HCT116 (cell line): Measurements from ENCODE around the gene PROSER2. TPM values are rescaled to one million over a fixed set of nuclear protein-coding genes. Genes with fewer than 3 reads are reported as not detected.

Experiments
- ATAC-seq: fragments of 200-7000 bp; cut with Tn5 transposase; 2 replicates; pipeline ENCODE4 v1.9.1; 2020; ENCODE audit warnings: mild to moderate bottlenecking, moderate library complexity
- BruUV-seq: library from RNA; stranded (reverse); fragments of 400-500 nt; replicated peaks from 2 replicates; lab custom pipeline; 2021; lab: Mats Ljungman, UMichigan
- CTCF ChIA-PET: fragments of 300-600 bp; sonication (Branson Sonifier 250); formaldehyde crosslinking; loops from one replicate; lab custom pipeline; 2021; ENCODE audit warnings: antibody characterized with exemption; lab: Charles Lee
- POLR2A ChIA-PET: fragments of 300-600, 350-600 bp; sonication (Branson Sonifier 250); formaldehyde crosslinking; loops from one replicate; lab custom pipeline; 2021; ENCODE audit warnings: antibody characterized with exemption; lab: Charles Lee
- RAD21 ChIA-PET, 2 experiments: fragments of 300-600 bp; sonication (Branson Sonifier 250); formaldehyde crosslinking; loops; one replicate each; lab custom pipeline; 2023; ENCODE audit warnings: low total read pairs in 2 of 2; ENCODE audit not compliant: uncharacterized antibody in 2 of 2, unreplicated experiment in 2 of 2, low non-redundant PET in 1 of 2; lab: Charles Lee
- DNase-seq: peaks from one replicate; pipeline ENCODE4 v3.0.0-alpha.2; 2010; ENCODE audit warnings: low read depth, low spot score
- H2AFZ ChIP-seq: fragments of 200-600 bp; shearing (Covaris generic), sonication (generic); 2 replicates; pipeline ENCODE4 v1.6.1; 2017; ENCODE audit warnings: low read depth, mixed run types, mixed read lengths, antibody characterized with exemption, low read length; ENCODE audit not compliant: poor library complexity, severe bottlenecking
- H3K27ac ChIP-seq: 2 replicates; pipeline ENCODE4 v1.5.1; 2012; ENCODE audit warnings: low read depth, low read length
- H3K27me3 ChIP-seq: fragments of 200-600 bp; sonication (generic); 2 replicates; pipeline ENCODE4 v1.6.1; 2016; ENCODE audit warnings: mixed run types, low read length, mixed read lengths; ENCODE audit not compliant: insufficient read depth
- H3K36me3 ChIP-seq, 2 experiments: fragments of 200-500 bp in 1 of 2; fragments of 200-600 bp in 1 of 2; sonication (Bioruptor generic) in 1 of 2; sonication (generic) in 1 of 2; 2 replicates each; pipeline versions ENCODE4 v1.5.1 to v1.6.1; 2014 to 2016; ENCODE audit warnings: low read length in 2 of 2, inconsistent platforms in 1 of 2, mixed read lengths in 1 of 2, mixed run types in 1 of 2; ENCODE audit not compliant: insufficient read depth in 2 of 2, control insufficient read depth in 1 of 2
- H3K4me1 ChIP-seq, 2 experiments: fragments of 200-600 bp in 1 of 2; sonication (generic) in 1 of 2; 2 replicates each; pipeline versions ENCODE4 v1.5.1 to v1.6.1; 2012 to 2017; ENCODE audit warnings: low read length in 2 of 2, inconsistent platforms in 1 of 2, mild to moderate bottlenecking in 1 of 2, mixed read lengths in 1 of 2, mixed run types in 1 of 2, moderate library complexity in 1 of 2; ENCODE audit not compliant: insufficient read depth in 2 of 2, control insufficient read depth in 1 of 2
- H3K4me2 ChIP-seq: fragments of 200-600 bp; sonication (generic); 2 replicates; pipeline ENCODE4 v1.6.1; 2017; ENCODE audit warnings: mixed run types, low read length, mixed read lengths
- H3K4me3 ChIP-seq, 2 experiments: fragments of 200-600 bp in 1 of 2; sonication (generic) in 1 of 2; replicated peaks in 1 of 2; 2 replicates each; pipeline ENCODE4 v1.5.1; 2011 to 2016; ENCODE audit warnings: low read length in 2 of 2, control low read depth in 1 of 2, low read depth in 1 of 2, mild to moderate bottlenecking in 1 of 2, mixed read lengths in 1 of 2, mixed run types in 1 of 2
- H3K79me2 ChIP-seq: fragments of 200-600 bp; sonication (generic); 2 replicates; pipeline ENCODE4 v1.6.1; 2017; ENCODE audit warnings: mild to moderate bottlenecking, mixed run types, low read length, moderate library complexity, mixed read lengths; ENCODE audit not compliant: insufficient read depth
- H3K9ac ChIP-seq: fragments of 200-600 bp; sonication (generic); 2 replicates; pipeline ENCODE4 v1.6.1; 2016; ENCODE audit warnings: low read length, mixed read lengths
- H3K9me2 ChIP-seq: fragments of 200-600 bp; sonication (generic), shearing (Covaris generic); 2 replicates; pipeline ENCODE4 v1.6.1; 2017; ENCODE audit warnings: mixed run types, mild to moderate bottlenecking, moderate library complexity; ENCODE audit not compliant: insufficient read depth
- H3K9me3 ChIP-seq, 2 experiments: fragments of 200-500 bp in 1 of 2; fragments of 200-600 bp in 1 of 2; sonication (Bioruptor generic) in 1 of 2; sonication (generic) in 1 of 2; 2 replicates each; pipeline ENCODE4 v1.6.1; 2014 to 2017; ENCODE audit warnings: low read length in 2 of 2, mixed read lengths in 2 of 2, inconsistent platforms in 1 of 2, low read depth in 1 of 2, mild to moderate bottlenecking in 1 of 2, mixed run types in 1 of 2, moderate library complexity in 1 of 2; ENCODE audit not compliant: control insufficient read depth in 1 of 2, insufficient read depth in 1 of 2
- H4K20me1 ChIP-seq: fragments of 200-600 bp; sonication (generic), shearing (Covaris generic); 2 replicates; pipeline ENCODE4 v1.6.1; 2017; ENCODE audit warnings: mixed run types, mild to moderate bottlenecking, moderate library complexity; ENCODE audit not compliant: insufficient read depth
- CEBPB ChIP-seq: IDR thresholded peaks from 2 replicates; pipeline ENCODE4 v1.6.1; 2012; ENCODE audit warnings: low read depth
- EZH2 ChIP-seq: fragments of 200-600 bp; sonication (generic); IDR thresholded peaks from 2 replicates; pipeline ENCODE4 v1.6.1; 2017; ENCODE audit warnings: antibody characterized with exemption, mixed run types
- FOSL1 ChIP-seq: IDR thresholded peaks from 2 replicates; pipeline ENCODE4 v1.6.1; 2012; ENCODE audit warnings: low read depth
- RAD21 ChIP-seq: IDR thresholded peaks from 2 replicates; pipeline ENCODE4 v1.6.1; 2012; ENCODE audit warnings: low read depth, mild to moderate bottlenecking
- SRF ChIP-seq: IDR thresholded peaks from 2 replicates; pipeline ENCODE4 v1.6.1; 2012; ENCODE audit warnings: low read depth
- TCF7L2 ChIP-seq: IDR thresholded peaks from 2 replicates; pipeline ENCODE4 v1.7.0; 2011; ENCODE audit warnings: borderline replicate concordance, inconsistent platforms; ENCODE audit not compliant: insufficient read depth, insufficient read length; ENCODE audit errors: extremely low read depth
- ZBTB33 ChIP-seq: IDR thresholded peaks from 2 replicates; pipeline ENCODE4 v1.6.1; 2011; ENCODE audit warnings: mild to moderate bottlenecking, low read length, moderate library complexity; ENCODE audit not compliant: insufficient replicate concordance; ENCODE audit errors: extremely low read depth
- ZFX ChIP-seq: fragments of 450-650 bp; IDR thresholded peaks from 2 replicates; pipeline ENCODE4 v1.6.1; 2017
- ZNF274 ChIP-seq: fragments of 200-500 bp; sonication (Bioruptor generic); IDR thresholded peaks from 2 replicates; pipeline ENCODE4 v1.6.1; 2014; ENCODE audit warnings: mild to moderate bottlenecking, low read depth, low read length, inconsistent platforms
- intact Hi-C: fragments of 100-400 bp; cut with micrococcal nuclease; formaldehyde crosslinking; loops from 2 replicates; pipeline ENCODE4 v1.10.0; 2022
- total RNA-seq: library from RNA; stranded (reverse); gene quantifications from one replicate; pipeline ENCODE4 v1.2.1, GENCODE V29; 2021; ENCODE audit not compliant: unreplicated experiment

The PROSER2 gene
- total RNA-seq, 1 experiment from 2014 or later: 46.2 TPM

GRCh38 chr10:11789956-11790355 is 33.2 kb upstream of the PROSER2 start:
- Histone ChIP-seq H3K4me1 (peaks cover 14 to 21% of the 10 kb centered on the region in 2 experiments), H3K9me3 (no peaks in the 10 kb centered on the region), H3K36me3 (no peaks in the 10 kb centered on the region), H3K27ac (no peak overlapping the region), H4K20me1 (no peaks in the 10 kb centered on the region), H3K9me2 (no peaks in the 10 kb centered on the region), H3K9ac (no peak overlapping the region), H3K79me2 (no peaks in the 10 kb centered on the region), H3K4me3 (no peak overlapping the region), H3K4me2 (no peak overlapping the region), H2AFZ (no peak overlapping the region), H3K27me3 (no peaks in the 10 kb centered on the region)
- ChIA-PET POLR2A (no interaction called here), RAD21 (no interaction called here), CTCF (interaction anchor here (1.4 to 1.7 kb wide), 2 partner anchors 30 to 197 kb away, joined by 4 to 9 read pairs; no protein-coding TSS in a partner anchor)
- intact Hi-C loops: loop anchor here (10.0 kb wide), 1 partner anchor 925 kb away; no protein-coding TSS in a partner anchor
- no peak for TF ChIP-seq CEBPB
- TF ChIP-seq SRF: no peak
- no peak for TF ChIP-seq ZNF274
- TF ChIP-seq ZFX: no peak
- no peak for TF ChIP-seq ZBTB33
- TF ChIP-seq FOSL1: no peak
- no peak for TF ChIP-seq EZH2
- no peak for TF ChIP-seq RAD21
- TF ChIP-seq TCF7L2: no peak
- BruUV-seq: no TSS peak
- ATAC-seq (no peak), DNase-seq (no peak)
